Stimulated activated CD8-positive, alpha-beta memory T cell treated with anti-CD3 and anti-CD28 coated beads, Interleukin-15, amount 100 ng/mL, for 24 hours (primary cell): ENCODE measurements around the gene TTC19.

Experiments used
- DNase-seq: peaks from one replicate; pipeline ENCODE4 v3.0.0-alpha.2; 2020; ENCODE audit warnings: low read depth

TTC19 gene

GRCh38 chr17:15999141-15999973 lies at the start of gene TTC19, which contains the start of gene ZSWIM7:
TTC19 (plus strand) TSS chr17:15999824; CDS start chr17:15999849, 25 bp downstream.
ZSWIM7 (minus strand) TSS chr17:15999704; CDS start chr17:15999594, 110 bp downstream.
- peak; percentile 93 for DNase-seq

DNA sequence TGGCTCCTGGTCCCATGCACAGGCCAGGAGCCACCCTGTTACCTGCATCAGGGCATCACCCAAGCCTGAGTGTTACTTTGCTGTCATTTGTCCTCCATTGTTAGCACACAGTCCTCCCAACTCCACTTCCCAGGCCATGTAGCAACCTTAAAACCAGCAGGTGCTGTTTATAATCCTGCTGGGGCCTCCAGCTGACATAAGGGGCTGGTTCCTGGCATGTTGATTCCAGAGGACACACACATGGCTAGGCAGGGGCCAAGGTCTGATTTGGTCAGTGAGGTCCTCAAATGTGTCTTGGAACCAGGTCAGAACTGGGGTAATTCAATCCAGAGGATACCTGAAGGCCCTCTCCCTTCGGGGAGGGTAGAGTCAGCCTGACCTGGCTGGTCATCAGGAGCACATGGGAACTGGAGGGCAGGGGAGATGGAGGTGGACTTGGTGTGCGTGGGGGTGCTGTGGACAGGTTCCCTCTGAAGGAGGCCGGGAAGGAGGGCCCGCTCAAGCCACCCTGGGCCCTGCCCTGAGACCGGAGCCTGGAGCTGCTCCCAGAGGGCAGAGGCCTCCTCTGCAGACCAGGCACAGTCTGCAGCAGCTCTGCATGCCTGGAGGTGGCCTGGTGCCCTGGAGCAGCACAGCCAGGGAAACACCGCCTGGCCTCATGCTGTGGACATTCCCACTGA lies 48.1 kb upstream of the TTC19 start:
- no peak for DNase-seq

- DNase-seq, result no peak
Measured at GRCh38 chr17:15952048-15952532, 47.5 kb upstream of the TTC19 start.

DNA sequence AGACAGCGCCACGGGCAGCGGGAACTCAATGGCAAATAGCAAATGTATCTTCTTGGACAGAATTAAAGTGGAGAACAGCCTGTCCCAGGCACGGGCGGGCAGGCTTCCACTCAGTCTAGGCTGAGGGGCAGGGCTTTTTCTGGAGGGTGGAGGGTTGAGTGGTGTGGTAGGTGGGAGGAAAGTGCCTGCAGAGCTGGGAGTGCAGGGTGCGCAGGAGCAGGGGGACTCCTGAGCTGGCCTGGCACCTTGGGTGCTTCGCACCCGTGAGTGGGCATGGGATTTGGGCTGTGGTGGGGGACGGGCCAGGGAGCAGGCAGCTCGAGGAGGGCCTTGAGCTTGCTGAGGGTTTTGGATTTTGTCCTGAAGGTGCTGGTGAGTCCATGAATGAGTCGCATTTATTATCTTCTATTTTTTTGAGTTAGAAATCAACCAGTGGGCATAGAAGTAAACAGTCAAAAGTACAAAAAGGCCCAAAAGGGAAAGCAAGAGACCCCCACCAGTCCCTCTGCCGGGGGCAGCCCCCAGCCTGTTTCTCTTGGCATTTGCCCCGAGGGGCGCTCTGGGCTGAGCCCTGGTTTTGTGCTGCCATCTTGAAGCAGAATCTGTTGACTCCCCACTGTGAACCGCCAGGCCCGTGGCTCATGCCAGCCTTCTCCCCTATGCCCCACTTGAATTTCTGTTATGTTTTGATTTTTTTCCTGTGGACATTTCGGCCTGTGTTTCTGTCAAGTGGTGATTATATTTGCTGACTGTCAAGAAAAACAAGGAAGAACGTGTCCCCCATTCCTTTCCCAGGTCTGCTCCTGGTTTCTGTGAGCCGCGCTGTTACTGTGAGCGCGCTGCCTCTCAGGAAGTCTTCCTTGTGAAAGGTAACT lies 46.5 kb upstream of the TTC19 start:
- no peak for DNase-seq

DNA sequence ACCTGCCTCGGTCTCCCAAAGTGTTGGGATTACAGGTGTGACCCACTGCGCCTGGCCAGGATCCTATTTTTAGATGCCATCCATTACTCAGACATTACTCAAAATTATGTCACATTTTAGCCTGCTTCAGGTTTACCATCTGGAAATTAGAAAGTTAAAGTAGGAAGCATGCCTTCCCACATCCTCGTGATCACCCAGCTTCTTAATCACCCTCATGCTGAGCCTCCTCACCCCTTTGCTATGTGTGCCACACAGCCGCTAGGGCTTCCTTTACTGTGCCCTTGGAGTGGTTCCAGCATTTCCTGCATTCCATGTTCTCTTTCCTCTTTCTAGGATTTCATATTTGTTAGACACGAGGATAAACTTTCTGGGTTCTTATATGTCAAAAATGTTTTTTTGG lies 45.4 kb upstream of the TTC19 start:
- DNase-seq, result no peak

DNA sequence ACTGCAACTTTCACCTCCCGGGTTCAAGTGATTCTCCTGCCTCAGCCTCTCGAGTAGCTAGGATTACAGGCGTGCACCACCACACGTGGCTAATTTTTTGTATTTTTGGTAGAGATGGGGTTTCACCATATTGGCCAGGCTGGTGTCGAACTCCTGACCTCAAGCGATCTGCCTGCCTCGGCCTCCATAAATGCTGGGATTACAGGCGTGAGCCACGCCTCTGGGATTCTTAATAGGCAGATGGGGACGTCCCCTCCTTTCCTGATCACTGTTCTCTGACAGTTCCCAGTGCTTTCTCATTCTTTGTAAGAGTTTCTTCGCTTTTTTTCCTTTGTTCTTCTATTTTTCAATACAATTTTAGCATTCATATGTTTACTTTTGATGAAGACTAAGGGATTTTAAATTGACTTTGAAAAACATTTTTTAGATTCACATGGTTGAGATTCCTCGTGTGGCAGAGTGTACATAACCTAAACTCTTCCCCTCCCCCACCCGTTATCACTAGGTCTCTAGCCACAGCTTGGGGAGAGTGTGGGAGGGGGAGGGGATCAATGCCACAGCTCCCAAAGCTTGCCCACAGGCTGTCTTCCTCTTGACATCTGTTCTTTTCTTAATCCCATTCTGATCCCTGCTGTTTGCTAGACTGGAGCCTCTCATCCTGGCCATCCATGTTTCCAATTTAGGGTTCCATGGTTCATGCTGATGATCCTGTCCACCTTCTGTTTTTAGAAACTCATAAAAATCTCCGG lies 43.7 kb upstream of the TTC19 start:
- no peak for DNase-seq

DNA sequence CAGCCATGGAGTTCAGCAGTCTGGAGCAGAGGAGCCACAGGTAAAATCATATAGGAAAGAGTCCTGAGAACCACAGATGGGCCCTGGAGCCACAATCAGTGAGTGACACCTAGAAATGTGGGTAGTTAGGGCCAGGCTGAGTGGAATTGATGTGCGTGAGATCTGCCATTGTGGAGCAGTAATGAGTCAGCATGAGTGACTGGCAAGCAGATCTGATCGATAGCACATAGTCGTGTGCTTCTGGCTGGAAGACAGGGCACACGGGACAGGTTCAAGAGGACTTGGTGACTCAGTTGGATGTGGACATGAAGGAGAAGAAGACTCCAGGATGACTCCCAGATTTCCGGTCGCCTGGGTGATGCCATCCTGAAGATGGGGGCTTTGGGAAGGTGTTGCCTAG lies 42.4 kb upstream of the TTC19 start:
- no peak for DNase-seq

DNA sequence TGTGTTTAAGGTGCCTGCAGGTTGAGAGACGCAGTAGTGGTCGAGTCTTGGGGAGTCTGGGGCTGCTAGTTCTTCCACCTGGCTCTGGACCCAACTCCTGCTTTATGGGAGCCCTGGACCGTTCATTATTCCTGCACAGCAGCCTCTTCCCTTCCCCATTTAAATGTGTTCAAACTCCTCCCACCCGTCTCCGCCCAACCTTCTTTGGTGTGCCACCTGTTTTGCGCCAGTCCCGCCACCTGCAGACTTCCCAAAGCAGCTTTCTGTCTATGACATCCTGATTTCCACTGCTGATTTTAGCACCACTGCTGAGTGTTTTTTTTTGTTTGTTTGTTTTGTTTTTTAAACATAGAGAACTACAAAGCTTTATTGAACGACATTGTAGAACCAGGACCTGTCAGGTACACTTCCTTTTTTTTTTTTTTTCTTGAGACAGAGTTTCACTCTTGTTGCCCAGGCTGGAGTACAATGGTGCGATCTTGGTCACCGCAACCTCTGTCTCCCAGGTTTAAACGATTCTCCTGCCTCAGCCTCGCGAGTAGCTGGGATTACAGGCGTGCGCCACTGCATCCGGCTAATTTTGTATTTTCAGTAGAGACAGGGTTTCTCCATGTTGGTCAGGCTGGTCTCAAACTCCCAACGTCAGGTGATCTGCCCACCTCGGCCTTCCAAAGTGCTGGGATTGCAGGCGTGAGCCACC lies 41.9 kb upstream of the TTC19 start:
- DNase-seq, result no peak

GRCh38 chr17:15958484-15958854 lies 41.2 kb upstream of the TTC19 start:
- no peak for DNase-seq

GRCh38 chr17:15963670-15964110 lies 35.9 kb upstream of the TTC19 start:
- no peak for DNase-seq

GRCh38 chr17:15965528-15965927 lies 34.1 kb upstream of the TTC19 start:
- no peak for DNase-seq

DNA sequence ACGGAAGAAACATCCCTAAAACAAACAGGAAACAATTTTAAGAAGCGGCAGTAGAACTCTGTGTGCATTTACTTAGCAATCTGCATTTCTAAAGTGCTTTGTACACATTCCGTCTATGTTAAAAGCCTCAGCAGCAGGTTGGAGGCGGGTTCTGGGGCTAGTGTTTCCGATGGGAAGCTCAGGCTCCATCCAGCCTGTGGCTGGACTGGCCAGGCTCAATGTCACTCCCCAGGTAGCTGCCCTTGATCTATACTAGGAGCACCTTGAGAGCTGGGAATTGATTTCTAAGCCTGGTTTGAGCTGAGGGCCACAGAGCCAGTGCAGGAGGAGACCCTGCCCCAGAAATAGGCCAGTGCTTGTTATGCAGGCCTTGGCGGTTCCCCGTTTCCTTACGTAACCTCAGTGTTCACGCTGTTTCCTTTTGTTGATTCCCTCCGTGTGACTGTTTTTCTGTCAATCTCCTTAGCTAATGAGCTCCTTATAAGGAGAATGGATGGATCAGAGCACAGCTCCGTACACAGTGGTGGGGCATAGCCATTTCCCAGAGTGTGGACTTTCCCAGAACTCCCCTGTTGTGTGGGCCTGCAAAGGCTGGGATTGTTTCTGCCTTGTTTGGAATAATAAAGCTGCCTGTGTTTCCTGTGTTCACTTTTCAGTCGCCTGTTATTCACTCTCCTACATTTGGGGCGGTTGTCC lies 33.3 kb upstream of the TTC19 start:
- DNase-seq, result no peak

- no peak for DNase-seq
Measured at GRCh38 chr17:15966879-15967248, 32.8 kb upstream of the TTC19 start.

DNA sequence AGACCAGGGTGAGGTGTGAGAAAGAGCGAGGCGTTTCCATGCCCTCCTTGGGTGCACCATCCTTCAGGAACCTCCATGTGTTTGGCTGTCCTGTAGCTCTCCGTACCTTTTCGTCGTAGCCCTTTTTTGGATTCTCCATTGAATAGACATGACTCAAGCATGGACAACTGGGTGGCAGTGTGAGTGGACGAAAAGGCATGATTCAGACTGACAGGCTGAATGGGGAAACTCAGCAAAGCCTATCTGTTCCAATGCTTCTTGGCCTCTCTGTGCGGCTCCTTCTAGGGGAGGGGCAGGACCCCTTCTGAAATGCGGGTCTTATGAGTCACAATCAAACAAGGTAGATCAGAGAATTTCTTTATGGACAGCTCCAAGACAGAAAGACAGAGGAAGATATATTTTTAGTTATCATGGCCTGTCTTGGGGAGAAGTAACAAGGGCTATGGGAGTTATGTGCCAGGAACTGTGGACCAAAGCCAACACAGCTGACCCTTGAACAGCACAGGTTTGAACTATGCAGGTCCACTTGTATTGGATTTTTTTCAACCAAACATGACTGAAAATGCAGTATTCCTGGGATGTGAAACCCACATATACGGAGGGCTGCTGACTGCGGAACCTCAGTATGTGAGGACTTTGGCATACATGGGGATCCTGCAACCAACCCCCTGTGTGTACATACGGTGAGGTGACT lies 31.8 kb upstream of the TTC19 start:
- no peak for DNase-seq

- no peak for DNase-seq
Measured at GRCh38 chr17:15969463-15969862, 30.2 kb upstream of the TTC19 start.

DNA sequence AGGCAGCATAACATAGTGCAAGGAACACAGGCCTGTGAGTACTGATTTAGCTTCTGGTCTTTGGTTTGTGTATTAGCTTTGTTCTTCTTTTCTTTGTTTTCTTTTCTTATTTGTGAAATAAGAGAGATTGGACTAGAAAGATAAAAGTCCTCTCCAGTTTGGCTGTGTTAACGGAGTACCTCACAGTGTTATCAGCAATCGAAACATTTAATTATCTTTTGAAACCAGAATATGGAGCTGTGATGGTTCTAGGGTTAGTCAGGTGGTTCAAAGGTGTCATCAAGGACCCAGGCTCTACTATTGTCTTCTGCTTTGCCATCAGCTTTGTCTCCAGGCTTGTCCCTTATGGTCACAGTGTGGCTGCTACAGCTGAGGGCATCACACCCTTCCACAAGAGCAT lies 29.1 kb upstream of the TTC19 start:
- DNase-seq, result no peak

- DNase-seq, result no peak
Measured at GRCh38 chr17:15971098-15971678, 28.4 kb upstream of the TTC19 start.

- no peak for DNase-seq
Measured at GRCh38 chr17:15971882-15972281, 27.7 kb upstream of the TTC19 start.

DNA sequence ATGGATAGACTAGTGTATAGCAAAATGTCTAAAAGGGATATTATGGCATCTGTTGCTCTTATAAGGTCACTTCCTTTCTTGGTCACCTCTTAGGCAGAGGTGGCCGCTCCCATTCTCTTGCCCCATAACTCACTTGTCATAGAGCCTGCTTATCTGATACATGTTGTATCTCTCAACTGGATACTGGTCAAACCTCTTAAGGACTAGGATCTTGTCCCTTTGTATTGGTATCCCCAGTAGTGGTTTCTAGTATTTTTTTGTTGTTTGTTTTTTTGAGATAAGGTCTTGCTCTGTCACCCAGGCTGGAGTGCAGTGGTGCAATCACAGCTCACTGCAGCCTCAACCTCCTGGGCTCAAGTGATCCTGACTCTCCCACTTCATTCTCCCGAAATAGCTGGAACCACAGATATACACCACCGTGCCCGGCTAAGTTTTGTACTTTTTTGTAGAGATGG lies 27.1 kb upstream of the TTC19 start:
- no peak for DNase-seq
